ENCODE data around the gene GPR85. TPM values are rescaled to one million over a fixed set of nuclear protein-coding genes. Genes with fewer than 3 reads are reported as not detected.
"Not testable (repeated sequence)": the region's sequence is repeated elsewhere in the genome, so short reads cannot be mapped to it uniquely, and the experiment has no call there.

Gene GPR85
- total RNA-seq, result not detected

- Mint-ChIP-seq H3K4me1 (ENCODE audit: low read depth) (peaks cover 5% of the 10 kb centered on the region), H3K27me3 (ENCODE audit: low read depth) (peaks cover 62% of the 10 kb centered on the region), H3K4me3 (peak within 1 kb of the TSS; percentile 69 to 71), H3K36me3 (ENCODE audit: insufficient read depth in 2 of 2) (peaks cover 0 to 3% of the 10 kb centered on the region in 2 donors), H3K27ac (no peak within 1 kb of the TSS), H3K9me3 (peaks cover 0 to 2% of the 10 kb centered on the region in 2 donors)
- peak; percentile 33 to 41 for DNase-seq
- ATAC-seq (replicated peaks in 1 of 2), result peak; percentile 85 to 86
These were observed at the start of gene GPR85 for GRCh38 chr7:113086431-113086888. TSS of gene GPR85 (minus strand) at chr7:113086827. CDS start at chr7:113084721, 2,106 bp downstream.

GRCh38 chr7:113134025-113134424, 47.4 kb upstream of the GPR85 start:
- no peaks in the 10 kb centered on the region for H3K36me3 Mint-ChIP-seq (ENCODE audit: insufficient read depth in 2 of 2)
- no peak overlapping the region for H3K4me3 Mint-ChIP-seq
- peaks cover 16% of the 10 kb centered on the region for H3K27me3 Mint-ChIP-seq (ENCODE audit: low read depth)
- no peak overlapping the region for H3K27ac Mint-ChIP-seq
- ATAC-seq (replicated peaks in 1 of 2), result no peak
- no peaks in the 10 kb centered on the region for H3K4me1 Mint-ChIP-seq (ENCODE audit: low read depth)
- no peaks in the 10 kb centered on the region for H3K9me3 Mint-ChIP-seq
- DNase-seq, result no peak

GRCh38 chr7:113131367-113131766, 44.7 kb upstream of the GPR85 start:
- Mint-ChIP-seq H3K4me1 (ENCODE audit: low read depth) (no peaks in the 10 kb centered on the region), H3K27me3 (ENCODE audit: low read depth) (peaks cover 19% of the 10 kb centered on the region), H3K9me3 (no peaks in the 10 kb centered on the region), H3K4me3 (no peak overlapping the region), H3K36me3 (ENCODE audit: insufficient read depth in 2 of 2) (no peaks in the 10 kb centered on the region), H3K27ac (no peak overlapping the region)
- ATAC-seq (replicated peaks in 1 of 2) (no peak), DNase-seq (no peak)

- ATAC-seq (replicated peaks in 1 of 2), result no peak
- H3K27ac Mint-ChIP-seq, result no peak overlapping the region
- DNase-seq, result no peak
- H3K4me3 Mint-ChIP-seq, result no peak overlapping the region
- peaks cover 0 to 2% of the 10 kb centered on the region in 2 donors for H3K36me3 Mint-ChIP-seq (ENCODE audit: insufficient read depth in 2 of 2)
- H3K27me3 Mint-ChIP-seq (ENCODE audit: low read depth), result peaks cover 13% of the 10 kb centered on the region
- peaks cover 1% of the 10 kb centered on the region for H3K4me1 Mint-ChIP-seq (ENCODE audit: low read depth)
- no peaks in the 10 kb centered on the region for H3K9me3 Mint-ChIP-seq
These were observed 41.4 kb upstream of the GPR85 start for GRCh38 chr7:113128031-113128430.

GRCh38 chr7:113125728-113126127, 39.1 kb upstream of the GPR85 start:
- H3K27ac Mint-ChIP-seq, result no peak overlapping the region
- H3K4me1 Mint-ChIP-seq (ENCODE audit: low read depth), result peaks cover 23% of the 10 kb centered on the region
- ATAC-seq (replicated peaks in 1 of 2), result no peak
- H3K36me3 Mint-ChIP-seq (ENCODE audit: insufficient read depth in 2 of 2), result peaks cover 0 to 2% of the 10 kb centered on the region in 2 donors
- H3K9me3 Mint-ChIP-seq, result no peaks in the 10 kb centered on the region
- H3K4me3 Mint-ChIP-seq, result no peak overlapping the region
- DNase-seq, result no peak
- peaks cover 13% of the 10 kb centered on the region for H3K27me3 Mint-ChIP-seq (ENCODE audit: low read depth)

GRCh38 chr7:113122744-113123143, 36.1 kb upstream of the GPR85 start:
- Mint-ChIP-seq H3K27ac (peak overlapping the region; percentile 52), H3K4me1 (ENCODE audit: low read depth) (peaks cover 49% of the 10 kb centered on the region), H3K36me3 (ENCODE audit: insufficient read depth in 2 of 2) (peaks cover 0 to 2% of the 10 kb centered on the region in 2 donors), H3K9me3 (no peaks in the 10 kb centered on the region), H3K4me3 (peak overlapping the region; percentile 15 to 50), H3K27me3 (ENCODE audit: low read depth) (peaks cover 13% of the 10 kb centered on the region)
- ATAC-seq (replicated peaks in 1 of 2) (peak; percentile 78 to 83), DNase-seq (no peak)

- Mint-ChIP-seq H3K27ac (no peak overlapping the region), H3K27me3 (ENCODE audit: low read depth) (peaks cover 6% of the 10 kb centered on the region), H3K4me1 (ENCODE audit: low read depth) (peaks cover 59% of the 10 kb centered on the region), H3K4me3 (peak overlapping the region in 1 of 2 donors; percentile 39), H3K9me3 (no peaks in the 10 kb centered on the region), H3K36me3 (ENCODE audit: insufficient read depth in 2 of 2) (peaks cover 0 to 2% of the 10 kb centered on the region in 2 donors)
- no peak for ATAC-seq (replicated peaks in 1 of 2)
- DNase-seq, result no peak
These were observed 34.0 kb upstream of the GPR85 start for GRCh38 chr7:113120647-113121046.

GRCh38 chr7:113119429-113119828, 32.8 kb upstream of the GPR85 start:
- no peak for ATAC-seq (replicated peaks in 1 of 2)
- no peak for DNase-seq
- H3K9me3 Mint-ChIP-seq, result no peaks in the 10 kb centered on the region
- H3K27me3 Mint-ChIP-seq (ENCODE audit: low read depth), result no peaks in the 10 kb centered on the region
- peaks cover 2 to 3% of the 10 kb centered on the region in 2 donors for H3K36me3 Mint-ChIP-seq (ENCODE audit: insufficient read depth in 2 of 2)
- H3K27ac Mint-ChIP-seq, result no peak overlapping the region
- H3K4me1 Mint-ChIP-seq (ENCODE audit: low read depth), result peaks cover 61% of the 10 kb centered on the region
- peak overlapping the region; percentile 94 to 99 for H3K4me3 Mint-ChIP-seq

- DNase-seq (peak; percentile 86 to 90), ATAC-seq (replicated peaks in 1 of 2) (peak; percentile 89 to 93)
- Mint-ChIP-seq H3K27ac (peak within 1 kb of the TSS; percentile 94), H3K4me1 (ENCODE audit: low read depth) (peaks cover 69% of the 10 kb centered on the region), H3K27me3 (ENCODE audit: low read depth) (no peaks in the 10 kb centered on the region), H3K4me3 (peak within 1 kb of the TSS; percentile 94 to 99), H3K36me3 (ENCODE audit: insufficient read depth in 2 of 2) (peaks cover 1 to 4% of the 10 kb centered on the region in 2 donors), H3K9me3 (no peaks in the 10 kb centered on the region)
These were observed 31.7 kb upstream of the GPR85 start, which contains the start of gene SMIM30 for GRCh38 chr7:113118074-113118959. TSS of gene SMIM30 (minus strand) at chr7:113118554. CDS start at chr7:113117578, 976 bp downstream.

GRCh38 chr7:113117374-113117774, 30.7 kb upstream of the GPR85 start:
- H3K4me1 Mint-ChIP-seq (ENCODE audit: low read depth), result peaks cover 64% of the 10 kb centered on the region
- ATAC-seq (replicated peaks in 1 of 2) (peak in 1 of 2 donors; percentile 18), DNase-seq (peak; percentile 4 to 17)
- peak overlapping the region; percentile 85 for H3K27ac Mint-ChIP-seq
- H3K9me3 Mint-ChIP-seq; H3K36me3 Mint-ChIP-seq (ENCODE audit: insufficient read depth in 2 of 2); H3K27me3 Mint-ChIP-seq (ENCODE audit: low read depth): not testable (repeated sequence)
- peak overlapping the region; percentile 94 to 99 for H3K4me3 Mint-ChIP-seq

- Mint-ChIP-seq H3K27me3 (ENCODE audit: low read depth) (no peaks in the 10 kb centered on the region), H3K27ac (no peak overlapping the region), H3K4me3 (no peak overlapping the region), H3K4me1 (ENCODE audit: low read depth) (peaks cover 31% of the 10 kb centered on the region), H3K36me3 (ENCODE audit: insufficient read depth in 2 of 2) (peaks cover 1 to 4% of the 10 kb centered on the region in 2 donors), H3K9me3 (no peaks in the 10 kb centered on the region)
- ATAC-seq (replicated peaks in 1 of 2), result no peak
- no peak for DNase-seq
These were observed 27.3 kb upstream of the GPR85 start for GRCh38 chr7:113113912-113114311.

GRCh38 chr7:113109718-113110117, 23.1 kb upstream of the GPR85 start:
- no peak for ATAC-seq (replicated peaks in 1 of 2)
- Mint-ChIP-seq H3K36me3 (ENCODE audit: insufficient read depth in 2 of 2) (peaks cover 1 to 4% of the 10 kb centered on the region in 2 donors), H3K4me3 (no peak overlapping the region), H3K4me1 (ENCODE audit: low read depth) (peaks cover 12% of the 10 kb centered on the region), H3K27me3 (ENCODE audit: low read depth) (no peaks in the 10 kb centered on the region), H3K27ac (no peak overlapping the region), H3K9me3 (no peaks in the 10 kb centered on the region)
- DNase-seq, result no peak

GRCh38 chr7:113100121-113100603, 13.5 kb upstream of the GPR85 start:
- no peak for ATAC-seq (replicated peaks in 1 of 2)
- Mint-ChIP-seq H3K27ac (no peak overlapping the region), H3K27me3 (ENCODE audit: low read depth) (peaks cover 31% of the 10 kb centered on the region), H3K4me3 (no peak overlapping the region), H3K4me1 (ENCODE audit: low read depth) (no peaks in the 10 kb centered on the region), H3K9me3 (no peaks in the 10 kb centered on the region), H3K36me3 (ENCODE audit: insufficient read depth in 2 of 2) (no peaks in the 10 kb centered on the region)
- no peak for DNase-seq
